DMS114 treated with DMSO at 0.1 percent for 48 hours (cell line): ENCODE results near the gene LASP1.
A peak's percentile ranks its signal among the peaks of the same experiment; 100 is the strongest.
"Not testable (repeated sequence)": the region's sequence is repeated elsewhere in the genome, so short reads cannot be mapped to it uniquely, and the experiment has no call there.

ENCODE experiments used
- DNase-seq: peaks from one replicate; lab custom pipeline; 2025; ENCODE audit not compliant: unreplicated experiment; lab: John Stamatoyannopoulos, UW

LASP1 gene

DNA sequence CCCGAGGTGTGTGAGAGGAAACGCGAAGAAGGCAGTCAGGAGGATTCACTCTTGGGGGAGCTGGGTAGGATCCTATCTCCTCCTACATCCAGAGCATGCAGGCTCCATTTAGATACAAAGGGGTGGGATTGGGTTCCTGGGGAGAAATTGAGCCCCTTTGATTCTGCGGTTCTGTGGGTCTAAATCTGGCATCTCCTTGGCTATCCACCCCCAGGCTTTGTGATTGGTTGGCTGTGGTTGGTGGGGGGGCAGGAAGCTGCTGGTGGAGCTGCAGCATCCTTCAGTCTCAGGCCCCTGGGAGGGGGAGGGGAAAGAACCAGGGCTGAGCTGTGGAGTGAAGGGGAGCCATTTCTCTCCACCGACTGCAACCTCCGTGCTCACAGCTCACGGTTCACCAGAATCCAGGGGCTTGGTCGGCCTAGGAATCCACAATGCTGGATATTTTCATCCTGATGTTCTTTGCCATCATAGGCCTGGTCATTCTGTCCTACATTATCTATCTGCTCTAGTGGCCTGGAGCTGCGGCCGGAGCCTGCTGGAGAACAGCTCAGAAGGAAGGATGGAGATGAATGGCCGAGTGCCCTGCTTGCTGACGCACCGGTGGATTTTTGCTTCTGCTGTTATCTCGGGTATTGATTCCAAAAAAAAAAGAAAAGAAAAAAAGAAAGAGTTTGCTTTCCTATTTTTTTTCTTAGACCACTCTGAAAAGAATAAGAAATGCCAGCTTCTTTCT lies 55.6 kb downstream of the LASP1 start, which contains the start of gene LASP1NB:
Gene LASP1NB, plus strand, starts transcription at position 352 of the 733 bp plus-strand sequence.
- no peak for DNase-seq

DNA sequence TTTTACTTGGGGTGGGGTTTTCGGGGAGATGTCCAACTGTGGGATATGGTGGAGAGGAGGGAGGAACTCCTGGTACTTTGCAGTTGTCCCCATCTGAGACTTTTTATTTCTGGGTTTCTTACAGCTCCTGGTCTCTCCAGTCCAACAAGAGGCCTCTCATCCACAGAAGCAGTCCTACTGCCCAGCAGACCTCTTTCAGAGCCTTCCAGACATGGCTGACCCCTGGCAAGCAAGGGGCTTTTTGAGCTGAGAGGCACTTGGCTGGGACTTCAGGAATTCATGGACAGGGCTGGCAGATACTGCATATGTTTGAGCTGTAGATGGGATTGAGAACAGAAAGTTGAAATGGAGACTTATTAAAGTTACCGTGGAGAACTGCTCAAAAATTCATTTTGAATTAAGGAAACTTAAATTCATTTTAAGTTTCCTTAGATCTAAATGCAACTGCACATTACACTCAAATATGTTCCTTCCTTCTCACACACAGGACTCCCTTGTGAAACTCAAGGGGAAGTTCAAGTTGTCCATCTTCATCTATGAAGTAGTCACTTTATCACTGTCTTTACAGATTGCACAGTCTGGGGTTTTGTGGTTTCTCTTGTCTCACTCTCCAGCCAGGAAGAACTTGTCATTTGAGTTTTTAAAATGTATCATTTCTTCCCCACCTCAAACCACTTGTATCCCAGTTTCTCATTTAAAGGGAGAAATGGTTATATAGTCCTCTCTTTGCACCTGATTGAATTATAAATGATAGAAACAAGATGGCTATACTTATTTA lies 56.6 kb downstream of the LASP1 start:
- DNase-seq = no peak

DNA sequence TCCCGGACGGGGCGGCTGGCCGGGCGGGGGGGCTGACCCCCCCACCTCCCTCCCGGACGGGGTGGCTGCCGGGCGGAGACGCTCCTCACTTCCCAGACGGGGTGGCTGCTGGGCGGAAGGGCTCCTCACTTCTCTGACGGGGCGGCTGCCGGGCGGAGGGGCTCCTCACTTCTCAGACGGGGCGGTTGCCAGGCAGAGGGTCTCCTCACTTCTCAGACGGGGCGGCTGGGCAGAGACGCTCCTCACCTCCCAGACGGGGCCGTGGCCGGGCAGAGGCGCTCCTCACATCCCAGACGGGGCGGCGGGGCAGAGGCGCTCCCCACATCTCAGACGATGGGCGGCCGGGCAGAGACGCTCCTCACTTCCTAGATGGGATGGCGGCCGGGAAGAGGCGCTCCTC lies 60.9 kb downstream of the LASP1 start:
- not testable (repeated sequence) for DNase-seq

DNA sequence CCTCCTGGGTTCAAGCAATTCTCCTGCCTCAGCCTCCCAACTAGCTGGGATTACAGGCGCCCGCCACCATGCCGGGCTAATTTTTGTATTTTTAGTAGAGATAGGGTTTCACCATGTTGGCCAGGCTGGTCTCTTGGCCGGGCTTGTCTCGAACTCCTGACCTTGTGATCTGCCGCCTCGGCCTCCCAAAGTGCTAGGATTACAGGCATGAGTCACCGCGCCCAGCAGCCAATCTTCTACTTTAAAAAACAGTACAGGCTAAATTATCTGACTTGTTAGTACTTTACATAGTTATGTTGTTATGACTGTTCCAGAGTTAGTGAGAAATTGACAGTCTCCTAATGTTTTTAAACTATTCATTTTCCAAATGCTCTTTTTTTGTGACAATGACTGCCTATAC lies 64.1 kb downstream of the LASP1 start:
- DNase-seq = not testable (repeated sequence)

DNA sequence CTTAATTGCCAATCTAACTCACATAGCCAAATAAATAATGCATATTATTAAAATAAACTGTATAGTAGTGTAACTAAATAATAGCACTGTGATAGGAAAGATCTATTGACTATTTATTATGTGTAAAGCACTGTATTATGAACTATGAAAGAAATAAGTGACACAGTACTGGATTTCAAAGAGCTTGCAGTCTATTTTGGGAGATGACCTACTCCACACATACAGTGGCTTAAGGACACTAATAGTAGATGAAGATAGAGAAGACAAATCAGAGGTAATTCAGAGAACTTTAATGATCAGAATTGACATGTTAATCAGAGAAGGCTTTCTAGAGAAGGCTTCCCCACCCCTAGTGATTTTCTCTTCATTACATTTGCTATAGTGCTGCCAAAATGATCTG lies 70.1 kb downstream of the LASP1 start:
- DNase-seq = no peak

DNA sequence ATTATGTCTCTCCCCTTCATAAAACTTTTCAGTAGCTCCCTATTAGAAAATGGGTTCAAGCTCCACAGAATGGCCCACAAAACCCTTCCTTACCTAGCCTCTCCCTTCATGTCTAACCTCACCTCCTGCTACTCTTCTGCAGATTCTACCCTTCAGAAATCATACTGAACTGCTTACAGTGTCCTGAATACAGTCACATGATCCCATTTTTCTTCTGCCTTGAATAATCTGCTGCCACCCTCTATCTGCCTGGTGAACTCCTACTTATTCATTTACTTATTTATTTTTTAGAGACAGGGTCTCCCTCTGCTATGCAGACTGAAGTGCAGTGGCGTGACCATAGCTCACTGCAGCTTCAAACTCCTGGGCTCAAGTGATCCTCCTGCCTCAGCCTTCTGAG lies 70.5 kb downstream of the LASP1 start:
- no peak for DNase-seq

DNA sequence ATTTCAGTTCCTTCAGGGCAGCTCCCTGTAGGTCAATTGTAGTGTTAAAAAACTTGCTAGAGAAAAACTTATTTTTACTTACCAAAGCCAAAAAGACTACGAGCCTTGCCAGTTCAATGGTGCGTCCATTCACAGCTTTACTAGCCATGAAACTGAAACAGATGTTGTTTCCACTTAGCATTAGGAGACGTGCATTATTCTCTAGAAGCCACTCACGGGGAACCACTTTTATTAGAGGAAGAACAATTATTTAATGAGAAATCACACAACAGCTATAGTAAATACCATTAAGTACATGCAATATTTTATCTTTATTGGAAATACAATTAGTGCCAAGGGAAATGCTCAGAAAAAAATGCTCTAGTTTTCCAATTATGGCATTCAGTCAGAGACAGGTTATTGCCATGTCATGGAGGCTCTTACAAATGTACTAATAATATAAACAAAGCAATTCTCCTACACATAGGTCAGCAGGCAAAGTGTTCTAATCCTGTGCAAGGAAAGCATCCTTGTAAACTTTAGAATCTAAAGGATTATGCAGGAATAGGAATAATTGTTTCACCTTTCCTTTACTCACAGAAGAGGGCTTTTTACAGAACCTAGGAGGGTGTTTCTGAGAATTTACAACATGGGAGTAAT lies 73.0 kb downstream of the LASP1 start:
- DNase-seq = no peak

DNA sequence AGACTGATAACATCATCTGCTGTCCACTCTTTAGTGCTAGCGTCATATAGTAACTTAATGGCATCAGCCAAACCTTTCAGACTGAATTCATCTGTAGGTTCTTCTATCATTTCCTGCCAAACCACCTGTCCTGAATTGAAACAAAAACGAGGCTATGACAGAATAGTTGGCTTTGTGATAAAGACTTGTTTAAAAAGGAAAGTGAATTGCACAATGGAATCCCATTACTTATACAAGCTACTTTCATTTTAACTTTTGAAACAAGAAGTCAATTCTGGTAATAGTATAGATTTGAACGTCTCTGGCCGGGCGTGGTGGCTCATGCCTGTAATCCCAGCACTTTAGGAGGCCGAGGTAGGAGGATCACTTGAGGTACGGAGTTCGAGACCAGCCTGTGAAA lies 73.7 kb downstream of the LASP1 start:
- no peak for DNase-seq

DNA sequence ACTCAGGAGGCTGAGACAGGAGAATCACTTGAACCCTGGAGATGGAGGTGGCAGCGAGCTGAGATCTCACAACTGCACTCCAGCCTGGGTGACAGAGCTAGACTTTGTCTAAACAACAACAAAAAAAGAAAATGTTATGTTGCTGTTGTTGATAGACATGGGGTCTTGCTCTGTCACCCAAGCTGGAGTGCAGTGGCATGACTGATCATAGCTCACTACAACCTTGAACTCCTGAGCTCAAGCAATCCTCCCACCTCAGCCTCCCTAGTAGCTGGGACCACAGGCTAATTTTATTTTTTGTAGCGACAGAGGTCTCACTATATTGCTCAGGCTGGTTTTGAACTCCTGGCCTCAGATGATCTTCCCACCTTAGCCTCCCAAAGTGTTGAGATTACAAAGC lies 77.3 kb downstream of the LASP1 start:
- DNase-seq = no peak

DNA sequence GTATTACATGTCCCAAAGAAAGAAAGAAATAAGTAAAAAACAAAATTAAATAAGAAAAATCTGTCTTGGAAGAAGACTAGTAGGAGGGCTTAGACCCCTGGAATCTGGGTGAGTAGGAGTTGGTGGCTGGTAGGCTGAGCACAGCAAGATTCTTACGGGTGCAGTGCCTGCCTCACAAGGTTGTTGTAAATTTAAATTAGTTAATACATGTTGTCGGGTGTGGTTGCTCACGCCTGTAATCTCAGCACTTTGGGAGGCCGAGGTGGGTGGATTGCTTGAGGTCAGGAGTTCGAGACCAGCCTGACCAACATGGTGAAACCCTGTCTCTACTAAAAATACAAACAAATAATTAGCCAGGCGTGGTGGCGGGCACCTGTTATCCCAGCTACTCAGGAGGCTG lies 83.9 kb downstream of the LASP1 start:
- DNase-seq = not testable (repeated sequence)

DNA sequence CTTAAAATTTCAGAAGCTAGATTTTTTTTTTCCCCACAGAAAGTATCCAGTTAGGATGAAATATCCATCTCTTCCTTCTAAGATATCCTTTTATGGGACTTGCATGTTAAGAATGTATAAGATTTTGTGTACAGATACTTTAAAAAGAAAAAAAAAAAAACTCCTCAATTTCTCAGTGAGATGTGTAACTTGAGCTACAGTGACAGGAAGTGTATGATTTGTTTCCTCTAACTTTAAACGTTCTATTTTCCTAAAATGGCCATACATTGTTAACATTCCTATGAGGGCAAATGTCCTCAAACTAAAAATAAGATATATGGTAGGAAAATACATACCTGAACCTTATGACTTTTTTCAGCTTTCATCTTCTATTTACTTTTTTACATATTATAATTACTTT lies 88.5 kb downstream of the LASP1 start:
- DNase-seq = peak; percentile 87

DNA sequence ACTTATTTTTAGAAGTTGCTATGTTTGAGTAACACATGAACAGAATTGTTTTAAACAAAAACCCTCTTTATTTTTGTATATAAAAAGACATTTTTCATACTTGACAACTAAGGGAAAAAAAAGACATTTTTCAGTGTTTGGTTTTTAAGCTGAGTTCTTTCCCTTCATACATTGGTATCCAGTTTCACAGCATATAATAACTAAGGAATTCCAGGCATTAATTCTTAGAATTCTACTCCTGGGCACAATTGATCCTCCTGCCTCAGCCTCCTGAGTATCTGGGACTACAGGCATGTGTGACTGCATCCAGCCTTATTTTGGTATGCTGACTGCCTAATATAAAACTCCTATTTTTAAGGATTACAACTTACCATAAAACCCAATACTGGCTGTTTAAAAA lies 88.9 kb downstream of the LASP1 start:
- DNase-seq = peak; percentile 87

DNA sequence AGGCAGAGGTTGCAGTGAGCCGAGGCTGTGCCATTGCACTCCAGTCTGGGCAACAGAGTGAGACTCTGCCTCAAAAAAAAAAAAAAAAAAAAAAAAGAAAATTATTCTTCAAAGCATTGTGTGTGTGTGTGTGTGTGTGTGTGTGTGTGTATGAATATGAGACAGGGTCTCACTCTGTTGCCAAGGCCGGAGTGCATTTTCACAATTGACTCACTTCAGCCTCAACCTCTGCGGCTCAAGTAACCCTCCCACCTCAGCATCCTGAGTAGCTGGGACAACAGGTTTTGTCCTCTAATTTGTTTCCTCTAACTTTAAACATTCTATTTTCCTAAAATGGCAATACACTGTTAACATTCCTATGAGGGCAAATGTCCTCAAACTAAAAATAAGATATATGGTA lies 89.7 kb downstream of the LASP1 start:
- DNase-seq = no peak

DNA sequence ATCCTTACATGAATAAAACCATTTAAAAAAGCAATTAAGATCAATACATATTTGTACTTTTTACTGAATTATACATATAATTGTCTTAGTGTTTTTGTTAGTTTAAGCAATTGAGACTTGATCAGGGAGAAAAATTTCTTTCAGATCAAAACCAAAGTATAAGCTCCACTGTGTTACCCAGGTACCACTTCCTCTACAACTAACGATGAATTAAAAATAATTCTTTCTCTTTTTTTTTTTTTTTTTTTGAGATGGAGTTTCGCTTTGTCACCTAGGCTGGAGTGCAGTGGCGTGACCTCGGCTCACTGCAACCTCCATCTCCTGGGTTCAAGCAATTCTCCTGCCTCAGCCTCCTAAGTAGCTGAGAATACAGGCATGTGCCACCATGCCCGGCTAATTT lies 90.5 kb downstream of the LASP1 start:
- no peak for DNase-seq

DNA sequence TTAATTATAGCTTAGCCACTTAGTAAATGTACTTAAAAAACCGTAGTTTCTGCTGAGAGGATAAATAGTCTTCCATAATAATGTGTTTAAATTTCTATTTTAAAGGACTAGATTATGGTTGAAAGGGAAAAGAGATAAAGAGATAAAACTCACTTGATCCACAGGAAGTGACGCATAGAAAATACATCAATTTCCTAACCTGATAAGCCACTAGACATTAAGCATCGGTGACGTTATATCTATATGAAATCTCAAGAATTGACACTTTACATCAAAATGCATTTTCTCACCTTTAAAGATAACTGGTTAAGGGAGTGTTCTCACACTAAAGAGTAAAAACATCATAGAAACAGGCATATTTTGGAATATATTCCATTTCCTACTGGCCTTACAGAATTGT lies 91.6 kb downstream of the LASP1 start:
- no peak for DNase-seq

DNA sequence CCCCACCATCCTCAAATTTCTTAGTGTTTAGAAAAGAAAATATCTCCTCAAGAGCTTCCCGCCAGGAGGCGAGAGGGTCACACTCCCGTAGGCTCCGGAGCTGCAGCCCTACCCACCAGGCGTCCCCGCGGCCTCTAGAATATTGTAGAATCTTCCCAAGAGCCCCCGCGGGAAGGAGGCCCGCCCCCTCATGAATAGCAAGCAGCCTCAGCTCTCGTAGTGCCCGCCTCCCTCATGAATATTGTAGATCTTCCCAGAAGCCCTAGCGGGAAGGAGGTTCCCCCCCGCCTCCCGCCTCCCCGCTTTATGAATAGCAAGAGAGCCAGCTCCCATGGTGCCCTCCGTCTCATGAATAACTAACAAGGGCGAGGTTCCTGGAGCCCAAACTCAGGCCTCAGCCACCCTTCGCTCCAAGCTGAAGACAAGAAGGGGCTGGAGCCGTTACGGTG lies 97.5 kb downstream of the LASP1 start, which contains the start of gene FBXO47:
Gene FBXO47, minus strand, starts transcription at position 114 of the 449 bp plus-strand sequence. CDS start 4,378 bp downstream, outside the sequence.
- peak; percentile 91 for DNase-seq

DNA sequence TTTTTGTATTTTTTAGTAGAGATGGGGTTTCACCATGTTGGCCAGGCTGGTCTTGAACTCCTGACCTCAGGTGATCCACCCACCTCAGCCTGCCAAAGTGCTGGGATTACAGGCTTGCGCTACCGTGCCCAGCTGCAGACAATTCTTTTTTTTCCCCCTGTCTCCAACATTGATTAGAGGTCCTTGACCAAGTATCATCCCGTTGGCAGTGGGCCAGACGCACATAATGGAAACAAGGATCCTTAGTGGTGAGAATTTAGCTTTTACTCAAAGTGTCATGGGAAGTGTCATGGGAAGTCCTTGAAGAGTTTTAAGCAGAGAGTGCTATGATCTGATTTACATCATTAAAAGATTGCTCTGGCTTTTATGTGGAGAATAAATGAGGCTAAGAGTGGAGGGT lies 99.4 kb downstream of the LASP1 start:
- no peak for DNase-seq

DNA sequence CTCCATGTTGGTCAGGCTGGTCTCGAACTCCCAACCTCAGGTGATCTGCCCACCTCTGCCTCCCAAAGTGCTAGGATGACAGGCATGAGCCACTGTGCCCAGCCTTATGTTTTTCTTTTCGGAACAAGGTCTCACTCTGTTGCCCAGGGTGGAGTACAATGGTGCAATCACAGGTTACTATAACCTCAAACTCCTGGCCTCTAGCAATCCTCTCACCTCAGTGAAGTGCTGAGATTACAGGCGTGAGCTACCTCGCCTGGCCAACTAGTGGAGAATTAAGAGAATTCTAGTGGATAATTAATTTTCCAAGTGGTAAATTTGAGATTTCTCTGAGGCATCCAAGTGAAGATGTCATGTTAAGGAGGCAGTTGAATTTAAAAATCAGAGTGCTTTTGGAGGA lies 100.3 kb downstream of the LASP1 start:
- DNase-seq = no peak

DNA sequence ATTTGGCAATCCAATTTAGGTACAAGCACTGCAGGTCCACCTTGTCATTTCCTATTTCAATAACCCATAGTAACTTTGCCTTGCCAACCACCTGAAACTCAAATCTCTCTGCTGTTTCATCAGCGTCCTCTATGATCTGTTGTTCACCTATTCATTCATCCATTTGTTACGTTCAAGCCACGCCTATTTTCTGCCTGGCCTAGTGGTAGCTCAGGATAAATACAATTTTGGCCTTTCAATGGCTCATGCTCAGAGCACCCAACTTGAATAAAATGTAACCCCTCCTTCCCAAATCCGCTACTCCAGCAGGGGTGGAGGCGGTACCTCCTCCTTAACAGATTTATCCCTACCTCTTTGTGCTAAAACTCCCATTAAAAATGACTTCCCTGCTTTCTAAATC lies 100.9 kb downstream of the LASP1 start:
- no peak for DNase-seq
